Measurements from ENCODE around the gene PI4K2B.

GRCh38 chr4:25213347-25213979 lies 20.4 kb upstream of the PI4K2B start:
- no peak for TF ChIP-seq POLR2A (IDR thresholded peaks at IDR 0.05; ENCODE audit: low read depth, low read length)
- no peak for TF ChIP-seq POLR2AphosphoS5 (IDR thresholded peaks at IDR 0.05; ENCODE audit: low read depth, low read length)
